Upper lobe of left lung (tissue), 6 donors: Measurements from ENCODE around the gene NRF1. TPM values are rescaled to one million over a fixed set of nuclear protein-coding genes. Genes with fewer than 3 reads are reported as not detected.

ENCODE experiments used
- ATAC-seq, 2 donors: fragments of 200-7000 bp; cut with Tn5 transposase; one replicate each; pipeline ENCODE4 v1.9.1; 2022; ENCODE audit warnings: mild to moderate bottlenecking in 2 of 2, moderate library complexity in 2 of 2; ENCODE audit not compliant: low FRiP score in 2 of 2
- DNase-seq, 2 donors: peaks; one replicate each; pipeline ENCODE4 v3.0.0-alpha.2; 2019 to 2020
- H3K27ac ChIP-seq, 4 donors: fragments of 200-600 bp; sonication (generic); one replicate each; pipeline ENCODE4 v1.5.1; 2016 to 2019
- H3K27me3 ChIP-seq, 4 donors: fragments of 200-600 bp; sonication (generic); one replicate each; pipeline ENCODE4 v1.5.1; 2017 to 2019
- H3K36me3 ChIP-seq, 4 donors: fragments of 200-600 bp; sonication (generic); one replicate each; pipeline ENCODE4 v1.5.1; 2016 to 2019
- H3K4me1 ChIP-seq, 4 donors: fragments of 200-600 bp; sonication (generic); one replicate each; pipeline ENCODE4 v1.5.1; 2018 to 2019
- H3K4me3 ChIP-seq, 4 donors: fragments of 200-600 bp; sonication (generic); one replicate each; pipeline ENCODE4 v1.5.1; 2017 to 2019; ENCODE audit warnings: mild to moderate bottlenecking in 2 of 4, moderate library complexity in 1 of 4
- H3K9me3 ChIP-seq, 4 donors: fragments of 200-600 bp; sonication (generic); one replicate each; pipeline ENCODE4 v1.5.1; 2018 to 2019
- EP300 ChIP-seq, 4 donors: sonication (generic); formaldehyde crosslinking; IDR thresholded peaks; one replicate each; pipeline ENCODE4 v1.5.1; 2017; ENCODE audit warnings: antibody characterized with exemption in 4 of 4, control low read depth in 2 of 4
- POLR2A ChIP-seq, 4 donors: fragments of 450-650 bp; IDR thresholded peaks; one replicate each; pipeline ENCODE4 v1.5.1; 2016 to 2017; ENCODE audit warnings: antibody characterized with exemption in 4 of 4, mild to moderate bottlenecking in 2 of 4
- POLR2AphosphoS5 ChIP-seq, 2 donors: sonication (generic); formaldehyde crosslinking; IDR thresholded peaks; one replicate each; pipeline ENCODE4 v1.5.1; 2017; ENCODE audit warnings: antibody characterized with exemption in 2 of 2
- WGBS, 2 donors: methylation state at CpG; one replicate each; pipeline ENCODE4 v1.1.5; 2017 to 2018; 5-methylcytosine and 5-hydroxymethylcytosine counted together
- total RNA-seq, 6 donors: library from RNA; depleted of rRNA in 4 of 6; stranded (reverse); fragments of >200 nt in 4 of 6; gene quantifications; one replicate each; pipeline versions ENCODE4 v1.1.0 to v1.2.1, GENCODE V29; 2016 to 2021
- TF ChIP-seq, protein P1 (sequence below), 6 experiments: fragments of 450-650 bp in 4 of 6; fragments of 200-600 bp in 2 of 6; sonication (generic) in 2 of 6; IDR thresholded peaks; one replicate each; pipeline ENCODE4 v1.5.1; 2016 to 2019; ENCODE audit warnings: antibody characterized with exemption in 6 of 6
- donor health status: DM: no; HTN: no; CAD: no; lungs with moderate emphysema.
- donor health status: DM: no; HTN: yes; CAD: no; lungs with severe emphysema.

The NRF1 gene
- total RNA-seq, 6 donors from 2014 or later = 12.7 to 27.2 (median 19.1) TPM

DNA sequence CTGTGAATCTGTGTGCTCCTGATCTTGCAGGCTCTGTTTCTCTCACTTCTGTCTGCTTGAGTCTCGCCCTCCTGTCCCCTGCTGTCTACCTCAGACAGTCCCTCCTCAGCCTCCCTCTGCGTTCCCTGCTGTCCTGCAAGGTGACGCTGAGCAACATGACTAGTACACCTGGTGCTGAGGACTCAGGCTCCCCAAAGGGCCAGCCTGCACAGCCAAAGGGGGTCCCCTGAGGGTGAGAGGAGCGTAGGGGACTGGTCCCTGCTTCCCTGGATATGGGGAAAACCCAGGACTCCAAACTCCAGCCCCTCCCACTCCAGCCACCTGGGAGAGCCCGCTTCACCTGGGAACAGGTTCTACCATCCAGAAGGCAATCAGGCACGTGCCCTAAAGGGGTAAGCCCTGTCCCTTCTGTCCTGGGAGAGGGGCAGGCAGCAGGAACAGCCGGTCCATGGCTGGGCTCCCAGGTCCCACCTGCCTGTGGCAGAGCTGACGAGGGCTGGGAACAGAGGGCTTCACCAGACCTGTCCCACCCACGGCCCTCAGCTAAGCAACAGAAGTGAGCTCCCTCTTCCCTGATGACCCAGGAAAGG is 184.8 kb downstream of the NRF1 start:
- Histone ChIP-seq H3K4me1 (no peaks in the 10 kb centered on the region), H3K9me3 (no peaks in the 10 kb centered on the region), H3K4me3 (no peak overlapping the region), H3K27ac (no peak overlapping the region), H3K27me3 (no peaks in the 10 kb centered on the region), H3K36me3 (no peaks in the 10 kb centered on the region)
- DNase-seq (peak in 1 of 2 donors; percentile 43), ATAC-seq (no peak)
- TF ChIP-seq EP300 (IDR thresholded peaks at IDR 0.05) (no peak), POLR2AphosphoS5 (IDR thresholded peaks at IDR 0.05) (no peak), POLR2A (IDR thresholded peaks at IDR 0.05) (no peak)
- TF ChIP-seq, protein P1, sequence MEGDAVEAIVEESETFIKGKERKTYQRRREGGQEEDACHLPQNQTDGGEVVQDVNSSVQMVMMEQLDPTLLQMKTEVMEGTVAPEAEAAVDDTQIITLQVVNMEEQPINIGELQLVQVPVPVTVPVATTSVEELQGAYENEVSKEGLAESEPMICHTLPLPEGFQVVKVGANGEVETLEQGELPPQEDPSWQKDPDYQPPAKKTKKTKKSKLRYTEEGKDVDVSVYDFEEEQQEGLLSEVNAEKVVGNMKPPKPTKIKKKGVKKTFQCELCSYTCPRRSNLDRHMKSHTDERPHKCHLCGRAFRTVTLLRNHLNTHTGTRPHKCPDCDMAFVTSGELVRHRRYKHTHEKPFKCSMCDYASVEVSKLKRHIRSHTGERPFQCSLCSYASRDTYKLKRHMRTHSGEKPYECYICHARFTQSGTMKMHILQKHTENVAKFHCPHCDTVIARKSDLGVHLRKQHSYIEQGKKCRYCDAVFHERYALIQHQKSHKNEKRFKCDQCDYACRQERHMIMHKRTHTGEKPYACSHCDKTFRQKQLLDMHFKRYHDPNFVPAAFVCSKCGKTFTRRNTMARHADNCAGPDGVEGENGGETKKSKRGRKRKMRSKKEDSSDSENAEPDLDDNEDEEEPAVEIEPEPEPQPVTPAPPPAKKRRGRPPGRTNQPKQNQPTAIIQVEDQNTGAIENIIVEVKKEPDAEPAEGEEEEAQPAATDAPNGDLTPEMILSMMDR (IDR thresholded peaks at IDR 0.05) = no peak
- WGBS, 2 donors = 82 to 83% methylated on average over 6 to 9 of the region's 9 CpGs

DNA sequence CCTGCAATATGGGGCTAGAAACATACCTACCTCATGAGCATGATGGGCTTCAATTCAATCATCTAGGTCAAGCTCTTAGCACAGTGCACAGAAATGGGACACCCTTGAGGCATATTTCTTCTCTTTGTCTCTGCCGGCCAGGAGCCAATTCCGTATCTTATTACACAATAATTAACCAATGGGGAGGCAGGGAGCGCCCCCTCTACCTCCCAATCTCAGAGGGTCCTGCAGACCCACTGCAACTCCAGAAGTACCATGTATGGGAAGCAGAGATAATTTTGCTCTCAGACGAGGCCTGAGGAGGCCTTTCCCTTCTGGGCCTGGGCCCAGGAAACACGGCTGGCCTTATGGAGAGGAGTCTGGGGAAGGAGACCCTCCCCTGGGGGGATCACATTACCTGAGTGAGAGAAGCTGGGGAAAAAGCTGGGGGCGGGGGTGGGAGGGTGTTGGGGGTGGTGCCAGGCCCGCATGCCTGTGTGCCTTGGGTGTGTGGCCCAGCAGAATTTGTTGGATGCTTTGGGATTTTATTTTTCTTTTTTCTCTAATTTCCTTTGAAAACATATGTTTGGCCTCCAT is 185.8 kb downstream of the NRF1 start:
- ATAC-seq = no peak
- Histone ChIP-seq H3K27me3 (no peaks in the 10 kb centered on the region), H3K4me3 (no peak overlapping the region), H3K4me1 (no peaks in the 10 kb centered on the region), H3K9me3 (no peaks in the 10 kb centered on the region), H3K27ac (no peak overlapping the region), H3K36me3 (no peaks in the 10 kb centered on the region)
- 74 to 78% methylated on average over 7 of the region's 7 CpGs for WGBS, 2 donors
- no peak for TF ChIP-seq POLR2AphosphoS5 (IDR thresholded peaks at IDR 0.05)
- TF ChIP-seq, protein P1 (IDR thresholded peaks at IDR 0.05) = no peak
- no peak for TF ChIP-seq EP300 (IDR thresholded peaks at IDR 0.05)
- no peak for TF ChIP-seq POLR2A (IDR thresholded peaks at IDR 0.05)
- DNase-seq = no peak

DNA sequence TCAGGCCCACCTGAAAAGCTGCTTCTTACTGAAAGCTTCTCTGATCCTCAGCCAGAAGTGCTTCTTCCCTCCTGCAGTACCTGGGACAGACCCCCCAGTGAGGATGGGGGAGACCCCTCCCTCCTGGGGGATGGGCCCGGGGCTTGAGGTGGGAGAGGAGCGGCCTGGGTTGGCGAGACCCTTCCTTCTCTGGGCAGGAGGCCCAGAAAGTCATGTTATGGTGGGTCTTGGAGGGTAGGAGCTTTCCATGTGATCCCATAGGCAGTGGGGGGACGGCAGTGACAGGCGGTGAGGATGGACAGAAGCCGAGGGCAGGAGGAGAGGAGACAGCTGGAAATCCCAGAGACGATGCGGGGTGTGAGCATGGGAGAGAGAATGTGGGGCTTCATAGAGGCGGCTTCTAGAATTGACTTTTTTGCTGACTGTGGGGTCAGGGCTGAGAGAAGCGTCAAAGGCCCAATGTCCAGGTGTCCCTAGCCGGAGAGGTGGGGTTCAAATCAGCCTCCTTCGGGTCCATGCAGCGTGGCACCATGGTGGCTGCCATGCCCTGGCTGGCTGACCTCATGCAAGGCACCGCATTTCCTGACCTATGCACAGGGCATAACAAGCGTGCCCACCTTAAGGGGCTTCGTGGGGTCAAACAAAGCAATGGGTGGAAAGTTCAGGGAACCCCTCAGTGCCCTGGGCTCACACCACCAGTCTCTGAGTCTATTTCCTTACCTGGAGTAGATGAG is 187.3 kb downstream of the NRF1 start:
- WGBS, 2 donors = 88 to 92% methylated on average over 16 of the region's 16 CpGs
- Histone ChIP-seq H3K36me3 (no peaks in the 10 kb centered on the region), H3K4me1 (no peaks in the 10 kb centered on the region), H3K9me3 (no peaks in the 10 kb centered on the region), H3K27ac (no peak overlapping the region), H3K4me3 (no peak overlapping the region), H3K27me3 (no peaks in the 10 kb centered on the region)
- TF ChIP-seq POLR2AphosphoS5 (IDR thresholded peaks at IDR 0.05) (no peak), POLR2A (IDR thresholded peaks at IDR 0.05) (no peak), EP300 (IDR thresholded peaks at IDR 0.05) (no peak)
- TF ChIP-seq, protein P1 (IDR thresholded peaks at IDR 0.05) = no peak
- DNase-seq (no peak), ATAC-seq (no peak)

DNA sequence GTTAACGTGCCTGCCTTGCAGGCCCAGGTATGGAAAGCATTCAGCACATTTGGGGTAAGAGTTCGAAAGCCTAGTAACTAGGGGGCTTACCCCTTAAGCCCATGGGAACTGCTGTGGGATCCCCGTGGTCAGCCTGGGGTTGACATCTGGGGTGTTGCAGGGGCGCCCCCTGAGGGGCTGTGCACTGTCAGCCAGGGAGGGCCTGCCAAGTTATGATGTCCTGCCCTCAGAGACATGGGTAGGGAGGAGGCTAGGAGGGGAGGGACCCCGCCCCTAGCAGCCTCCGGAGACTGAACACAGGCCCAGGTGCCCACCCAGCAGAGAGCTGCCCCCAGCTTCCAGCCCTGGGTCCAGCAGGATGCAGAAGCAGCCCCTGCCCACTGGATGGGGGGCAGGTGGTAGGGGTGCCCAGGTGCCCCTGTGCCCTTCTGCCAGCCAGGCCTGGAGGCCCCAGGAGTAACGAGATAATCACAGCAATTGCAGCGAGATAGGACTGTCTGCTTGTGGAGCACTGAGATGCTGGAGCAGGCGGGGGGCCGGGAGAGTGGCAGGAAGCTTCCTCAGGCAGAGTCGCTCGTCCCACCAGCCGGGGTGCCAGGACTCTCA is 187.9 kb downstream of the NRF1 start:
- no peaks in the 10 kb centered on the region for H3K27me3 ChIP-seq
- DNase-seq (no peak), ATAC-seq (no peak)
- TF ChIP-seq POLR2A (IDR thresholded peaks at IDR 0.05) = no peak
- no peak for TF ChIP-seq POLR2AphosphoS5 (IDR thresholded peaks at IDR 0.05)
- TF ChIP-seq, protein P1 (IDR thresholded peaks at IDR 0.05) = no peak
- TF ChIP-seq EP300 (IDR thresholded peaks at IDR 0.05) = no peak
- no peak overlapping the region for H3K27ac ChIP-seq
- H3K36me3 ChIP-seq = no peaks in the 10 kb centered on the region
- H3K4me3 ChIP-seq = no peak overlapping the region
- 73 to 88% methylated on average over 8 to 11 of the region's 13 CpGs for WGBS, 2 donors
- H3K9me3 ChIP-seq = no peaks in the 10 kb centered on the region
- H3K4me1 ChIP-seq = no peaks in the 10 kb centered on the region
